Endothelial cell (in vitro differentiated cells): ENCODE results near the gene TRDN. TPM values are rescaled to one million over a fixed set of nuclear protein-coding genes. Genes with fewer than 3 reads are reported as not detected.

Experiments
- DNase-seq: peaks from one replicate; pipeline ENCODE4 v3.0.0; 2021; ENCODE audit warnings: low spot score
- H3K27ac Mint-ChIP-seq: one replicate; pipeline ENCODE4 v1.8.0; 2021; ENCODE audit warnings: mixed read lengths, inconsistent platforms; ENCODE audit not compliant: unreplicated experiment
- H3K27me3 Mint-ChIP-seq: one replicate; pipeline ENCODE4 v1.8.0; 2021; ENCODE audit warnings: mild to moderate bottlenecking, moderate library complexity, mixed read lengths, inconsistent platforms; ENCODE audit not compliant: unreplicated experiment
- H3K36me3 Mint-ChIP-seq: one replicate; pipeline ENCODE4 v1.8.0; 2021; ENCODE audit warnings: mild to moderate bottlenecking, low read depth, mixed read lengths, inconsistent platforms; ENCODE audit not compliant: unreplicated experiment
- H3K4me1 Mint-ChIP-seq: one replicate; pipeline ENCODE4 v1.8.0; 2021; ENCODE audit warnings: mild to moderate bottlenecking, mixed read lengths, inconsistent platforms; ENCODE audit not compliant: unreplicated experiment
- H3K4me3 Mint-ChIP-seq: one replicate; pipeline ENCODE4 v1.8.0; 2021; ENCODE audit warnings: mild to moderate bottlenecking, mixed read lengths, inconsistent platforms; ENCODE audit not compliant: unreplicated experiment
- H3K9me3 Mint-ChIP-seq: one replicate; pipeline ENCODE4 v1.8.0; 2021; ENCODE audit warnings: mixed read lengths, inconsistent platforms; ENCODE audit not compliant: unreplicated experiment
- CTCF ChIP-seq: fragments of 200-600 bp; sonication (generic); IDR thresholded peaks from one replicate; pipeline ENCODE4 v1.5.0; 2021; ENCODE audit warnings: antibody characterized with exemption; ENCODE audit not compliant: unreplicated experiment
- total RNA-seq: library from RNA; stranded (reverse); fragmentation: NEBNext Ultra II Directional; extraction: Animal tissue kit (Norgen Biotek cat#: 25700); gene quantifications from one replicate; pipeline ENCODE4 v1.2.1, GENCODE V29; 2021; ENCODE audit not compliant: unreplicated experiment

The TRDN gene
- total RNA-seq, 1 donor from 2014 or later: 9.1 TPM

- TF ChIP-seq CTCF: no peak
- no peak for DNase-seq
- H3K27ac Mint-ChIP-seq: no peak overlapping the region
- H3K36me3 Mint-ChIP-seq: peaks cover 8% of the 10 kb centered on the region
- peaks cover 5% of the 10 kb centered on the region for H3K4me1 Mint-ChIP-seq
- no peaks in the 10 kb centered on the region for H3K27me3 Mint-ChIP-seq
- no peaks in the 10 kb centered on the region for H3K9me3 Mint-ChIP-seq
- no peak overlapping the region for H3K4me3 Mint-ChIP-seq
These were observed 188.4 kb downstream of the TRDN start for GRCh38 chr6:123448306-123448884.

- DNase-seq: no peak
- no peak overlapping the region for H3K4me3 Mint-ChIP-seq
- H3K27me3 Mint-ChIP-seq: no peaks in the 10 kb centered on the region
- H3K27ac Mint-ChIP-seq: no peak overlapping the region
- H3K9me3 Mint-ChIP-seq: no peaks in the 10 kb centered on the region
- peaks cover 5% of the 10 kb centered on the region for H3K4me1 Mint-ChIP-seq
- H3K36me3 Mint-ChIP-seq: no peaks in the 10 kb centered on the region
- no peak for TF ChIP-seq CTCF
These were observed 189.3 kb downstream of the TRDN start for GRCh38 chr6:123447315-123447937.

DNA sequence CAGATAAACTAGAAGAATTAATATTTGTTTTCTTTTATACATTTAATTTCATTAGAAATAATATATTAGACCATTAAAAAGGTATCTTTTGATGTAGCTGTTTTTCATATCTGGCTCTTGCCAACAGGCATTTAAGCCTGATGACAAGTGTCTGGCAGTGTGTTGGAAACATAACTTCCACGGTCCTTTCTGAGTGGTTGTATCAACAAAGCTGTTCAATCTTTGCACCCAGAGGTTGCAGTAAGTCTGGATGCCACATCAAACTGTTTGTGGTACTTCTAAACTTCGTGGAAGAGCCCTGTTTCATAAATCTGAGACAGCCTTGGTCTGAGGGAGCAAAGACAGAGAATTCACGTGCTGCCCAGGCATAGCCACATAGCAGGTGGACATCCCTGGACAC is 197.4 kb downstream of the TRDN start:
- no peak for TF ChIP-seq CTCF
- no peaks in the 10 kb centered on the region for H3K36me3 Mint-ChIP-seq
- H3K4me1 Mint-ChIP-seq: no peaks in the 10 kb centered on the region
- H3K27me3 Mint-ChIP-seq: no peaks in the 10 kb centered on the region
- H3K27ac Mint-ChIP-seq: no peak overlapping the region
- H3K4me3 Mint-ChIP-seq: no peak overlapping the region
- H3K9me3 Mint-ChIP-seq: no peaks in the 10 kb centered on the region
- DNase-seq: no peak

GRCh38 chr6:123434186-123434585 is 202.6 kb downstream of the TRDN start:
- Mint-ChIP-seq H3K4me3 (no peak overlapping the region), H3K36me3 (no peaks in the 10 kb centered on the region), H3K27ac (no peak overlapping the region), H3K4me1 (no peaks in the 10 kb centered on the region), H3K27me3 (no peaks in the 10 kb centered on the region), H3K9me3 (no peaks in the 10 kb centered on the region)
- TF ChIP-seq CTCF: no peak
- no peak for DNase-seq

DNA sequence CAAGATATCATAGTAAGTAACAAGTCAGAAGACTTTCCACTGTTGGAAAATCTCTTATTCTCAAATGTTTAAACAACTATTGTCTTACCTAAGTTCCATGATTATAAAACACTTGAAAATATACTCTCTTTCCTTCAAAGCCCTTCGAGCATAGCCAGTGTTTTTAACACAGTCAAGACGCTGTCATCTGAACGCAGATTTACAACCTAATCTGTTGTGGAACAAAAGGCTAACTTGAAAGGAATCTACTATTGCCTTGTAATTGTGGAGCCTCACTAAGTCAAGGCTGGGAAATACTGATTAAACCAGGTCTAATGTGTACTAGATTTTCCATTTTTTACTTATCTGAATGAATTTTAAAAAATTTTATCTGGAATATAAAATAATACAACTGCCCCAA is 205.8 kb downstream of the TRDN start:
- TF ChIP-seq CTCF: no peak
- Mint-ChIP-seq H3K36me3 (no peaks in the 10 kb centered on the region), H3K9me3 (no peaks in the 10 kb centered on the region), H3K27me3 (no peaks in the 10 kb centered on the region), H3K4me1 (no peaks in the 10 kb centered on the region), H3K27ac (no peak overlapping the region), H3K4me3 (no peak overlapping the region)
- DNase-seq: no peak
